ENCODE results near the gene KIR3DL2.
"Not testable (repeated sequence)": the region's sequence is repeated elsewhere in the genome, so short reads cannot be mapped to it uniquely, and the experiment has no call there.

KIR3DL2 gene

GRCh38 chr19:54871696-54872095 is 21.5 kb downstream of the KIR3DL2 start:
- no peak for DNase-seq (ENCODE audit: low spot score)

- no peak for DNase-seq (ENCODE audit: low spot score)
These were observed 23.7 kb downstream of the KIR3DL2 start, which contains the start of gene FCAR for GRCh38 chr19:54873990-54874389. Gene FCAR, plus strand, starts transcription at chr19:54874235. Its CDS starts 55 bp downstream, at chr19:54874290.

GRCh38 chr19:54875506-54875905 is 25.3 kb downstream of the KIR3DL2 start:
- no peak for DNase-seq (ENCODE audit: low spot score)

- no peak for DNase-seq (ENCODE audit: low spot score)
These were observed 27.2 kb downstream of the KIR3DL2 start for GRCh38 chr19:54877471-54877870.

- DNase-seq (ENCODE audit: low spot score), result no peak
These were observed 31.6 kb downstream of the KIR3DL2 start for GRCh38 chr19:54881884-54882283.

GRCh38 chr19:54882758-54883157 is 32.5 kb downstream of the KIR3DL2 start:
- DNase-seq (ENCODE audit: low spot score), result peak; percentile 39

GRCh38 chr19:54883228-54883627 is 33.0 kb downstream of the KIR3DL2 start:
- DNase-seq (ENCODE audit: low spot score), result no peak

GRCh38 chr19:54888239-54888638 is 38.0 kb downstream of the KIR3DL2 start:
- DNase-seq (ENCODE audit: low spot score), result no peak

- DNase-seq (ENCODE audit: low spot score), result no peak
These were observed 39.3 kb downstream of the KIR3DL2 start for GRCh38 chr19:54889566-54889965.

GRCh38 chr19:54893406-54893805 is 43.2 kb downstream of the KIR3DL2 start:
- peak; percentile 64 for DNase-seq (ENCODE audit: low spot score)

GRCh38 chr19:54894106-54894505 is 43.9 kb downstream of the KIR3DL2 start:
- not testable (repeated sequence) for DNase-seq (ENCODE audit: low spot score)

GRCh38 chr19:54896036-54896435 is 45.8 kb downstream of the KIR3DL2 start:
- DNase-seq (ENCODE audit: low spot score), result no peak

GRCh38 chr19:54898685-54899084 is 48.4 kb downstream of the KIR3DL2 start:
- DNase-seq (ENCODE audit: low spot score), result not testable (repeated sequence)

- not testable (repeated sequence) for DNase-seq (ENCODE audit: low spot score)
These were observed 49.4 kb downstream of the KIR3DL2 start for GRCh38 chr19:54899646-54900045.

GRCh38 chr19:54901153-54901552 is 50.9 kb downstream of the KIR3DL2 start:
- DNase-seq (ENCODE audit: low spot score), result not testable (repeated sequence)

- no peak for DNase-seq (ENCODE audit: low spot score)
These were observed 51.8 kb downstream of the KIR3DL2 start for GRCh38 chr19:54902061-54902460.

- DNase-seq (ENCODE audit: low spot score), result no peak
These were observed 53.1 kb downstream of the KIR3DL2 start for GRCh38 chr19:54903303-54903702.

- DNase-seq (ENCODE audit: low spot score), result not testable (repeated sequence)
These were observed 54.0 kb downstream of the KIR3DL2 start for GRCh38 chr19:54904261-54904660.

GRCh38 chr19:54905421-54905802 is 55.2 kb downstream of the KIR3DL2 start:
- DNase-seq (ENCODE audit: low spot score), result no peak

GRCh38 chr19:54905803-54906511 is 55.7 kb downstream of the KIR3DL2 start, which contains the start of gene NCR1:
Gene NCR1, plus strand, starts transcription at chr19:54906148. Its CDS starts 40 bp downstream, at chr19:54906188.
- no peak for DNase-seq (ENCODE audit: low spot score)

- DNase-seq (ENCODE audit: low spot score), result no peak
These were observed 56.6 kb downstream of the KIR3DL2 start for GRCh38 chr19:54906819-54907218.

- not testable (repeated sequence) for DNase-seq (ENCODE audit: low spot score)
These were observed 57.7 kb downstream of the KIR3DL2 start for GRCh38 chr19:54907899-54908298.
